ENCODE measurements around the gene TCF7L1. TPM values are rescaled to one million over a fixed set of nuclear protein-coding genes. Genes with fewer than 3 reads are reported as not detected.

Gene TCF7L1
- total RNA-seq, 1 donor from 2014 or later = 30.8 TPM

DNA sequence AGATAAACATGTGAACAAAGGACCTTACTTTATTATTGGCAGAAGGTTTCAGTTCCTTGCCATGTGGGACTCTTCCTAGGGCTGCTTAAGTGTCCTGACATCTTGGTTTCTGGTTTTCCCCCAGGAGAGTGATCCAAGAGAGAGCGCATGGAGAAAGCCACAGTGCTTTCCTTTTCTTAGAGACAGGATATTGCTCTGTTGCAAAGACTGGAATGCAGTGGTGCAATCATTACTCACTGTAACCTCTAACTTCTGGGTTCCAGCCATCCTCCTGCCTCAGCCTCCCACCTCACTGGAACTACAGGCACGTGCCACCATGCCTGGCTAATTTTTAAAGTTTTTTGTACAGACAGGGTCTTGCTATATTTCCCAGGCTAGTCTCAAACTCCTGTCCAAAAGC is 38.1 kb upstream of the TCF7L1 start:
- no peak overlapping the region for H2AFZ ChIP-seq (ENCODE audit: low read depth, low read length)
- no peak overlapping the region for H3K9ac ChIP-seq (ENCODE audit: low read length)
- Mint-ChIP-seq H3K4me3 (ENCODE audit: unreplicated experiment) (no peak overlapping the region), H3K27ac (ENCODE audit: unreplicated experiment) (no peak overlapping the region), H3K9me3 (ENCODE audit: unreplicated experiment) (peaks cover 11% of the 10 kb centered on the region), H3K27me3 (ENCODE audit: low read depth, unreplicated experiment) (peaks cover 4% of the 10 kb centered on the region), H3K4me1 (ENCODE audit: low read depth, unreplicated experiment) (no peaks in the 10 kb centered on the region), H3K36me3 (ENCODE audit: low read depth, unreplicated experiment) (no peaks in the 10 kb centered on the region)
- H3K4me3 ChIP-seq (ENCODE audit: insufficient read depth, low read depth, low read length) = no peak overlapping the region
- H3K9me3 ChIP-seq (ENCODE audit: insufficient read depth, low read depth, low read length) = no peaks in the 10 kb centered on the region
- no peaks in the 10 kb centered on the region for H3K79me2 ChIP-seq (ENCODE audit: insufficient read depth, low read length)
- no peaks in the 10 kb centered on the region for H4K20me1 ChIP-seq (ENCODE audit: insufficient read depth, low read length)
- FAIRE-seq (no peak), DNase-seq (ENCODE audit: low read depth) (peak; percentile 6)
- no peak overlapping the region for H3K4me2 ChIP-seq (ENCODE audit: low read length)
- H3K27ac ChIP-seq (ENCODE audit: low read depth, low read length) = no peak overlapping the region
- no peaks in the 10 kb centered on the region for H3K4me1 ChIP-seq (ENCODE audit: insufficient read depth, low read length)
- H3K27me3 ChIP-seq (ENCODE audit: insufficient read depth, low read length) = peaks cover 6% of the 10 kb centered on the region
- TF ChIP-seq CTCF (IDR thresholded peaks at IDR 0.05; ENCODE audit: insufficient read depth, low read depth, low read length) (no peak), EZH2 (IDR thresholded peaks at IDR 0.05; ENCODE audit: insufficient read depth, low read length) (no peak)
- H3K36me3 ChIP-seq (ENCODE audit: insufficient read depth, low read length) = no peaks in the 10 kb centered on the region

- H3K4me1 ChIP-seq (ENCODE audit: insufficient read depth, low read length) = no peaks in the 10 kb centered on the region
- H2AFZ ChIP-seq (ENCODE audit: low read depth, low read length) = no peak overlapping the region
- H3K4me2 ChIP-seq (ENCODE audit: low read length) = no peak overlapping the region
- peaks cover 5% of the 10 kb centered on the region for H3K27me3 ChIP-seq (ENCODE audit: insufficient read depth, low read length)
- peaks cover 11% of the 10 kb centered on the region for H3K9me3 Mint-ChIP-seq (ENCODE audit: unreplicated experiment)
- H3K9me3 ChIP-seq (ENCODE audit: insufficient read depth, low read depth, low read length) = no peaks in the 10 kb centered on the region
- H3K36me3 Mint-ChIP-seq (ENCODE audit: low read depth, unreplicated experiment) = no peaks in the 10 kb centered on the region
- no peak for DNase-seq (ENCODE audit: low read depth)
- no peak overlapping the region for H3K4me3 ChIP-seq (ENCODE audit: insufficient read depth, low read depth, low read length)
- H3K27me3 Mint-ChIP-seq (ENCODE audit: low read depth, unreplicated experiment) = no peaks in the 10 kb centered on the region
- FAIRE-seq = no peak
- no peaks in the 10 kb centered on the region for H3K79me2 ChIP-seq (ENCODE audit: insufficient read depth, low read length)
- H3K27ac ChIP-seq (ENCODE audit: low read depth, low read length) = no peak overlapping the region
- H3K4me1 Mint-ChIP-seq (ENCODE audit: low read depth, unreplicated experiment) = no peaks in the 10 kb centered on the region
- H3K27ac Mint-ChIP-seq (ENCODE audit: unreplicated experiment) = no peak overlapping the region
- H3K36me3 ChIP-seq (ENCODE audit: insufficient read depth, low read length) = no peaks in the 10 kb centered on the region
- no peak for TF ChIP-seq CTCF (IDR thresholded peaks at IDR 0.05; ENCODE audit: insufficient read depth, low read depth, low read length)
- no peak for TF ChIP-seq EZH2 (IDR thresholded peaks at IDR 0.05; ENCODE audit: insufficient read depth, low read length)
- H4K20me1 ChIP-seq (ENCODE audit: insufficient read depth, low read length) = no peaks in the 10 kb centered on the region
- no peak overlapping the region for H3K4me3 Mint-ChIP-seq (ENCODE audit: unreplicated experiment)
- H3K9ac ChIP-seq (ENCODE audit: low read length) = no peak overlapping the region
Observed at GRCh38 chr2:85096616-85097015, 36.6 kb upstream of the TCF7L1 start.

- no peak overlapping the region for H3K27ac Mint-ChIP-seq (ENCODE audit: unreplicated experiment)
- Histone ChIP-seq H4K20me1 (ENCODE audit: insufficient read depth, low read length) (no peaks in the 10 kb centered on the region), H3K79me2 (ENCODE audit: insufficient read depth, low read length) (no peaks in the 10 kb centered on the region), H3K27me3 (ENCODE audit: insufficient read depth, low read length) (peaks cover 2% of the 10 kb centered on the region), H3K27ac (ENCODE audit: low read depth, low read length) (no peak overlapping the region), H3K9me3 (ENCODE audit: insufficient read depth, low read depth, low read length) (no peaks in the 10 kb centered on the region), H3K4me3 (ENCODE audit: insufficient read depth, low read depth, low read length) (no peak overlapping the region), H3K36me3 (ENCODE audit: insufficient read depth, low read length) (no peaks in the 10 kb centered on the region), H2AFZ (ENCODE audit: low read depth, low read length) (no peak overlapping the region), H3K4me2 (ENCODE audit: low read length) (no peak overlapping the region), H3K4me1 (ENCODE audit: insufficient read depth, low read length) (no peaks in the 10 kb centered on the region), H3K9ac (ENCODE audit: low read length) (no peak overlapping the region)
- H3K4me1 Mint-ChIP-seq (ENCODE audit: low read depth, unreplicated experiment) = peaks cover 2% of the 10 kb centered on the region
- H3K36me3 Mint-ChIP-seq (ENCODE audit: low read depth, unreplicated experiment) = no peaks in the 10 kb centered on the region
- DNase-seq (ENCODE audit: low read depth) (no peak), FAIRE-seq (no peak)
- no peaks in the 10 kb centered on the region for H3K9me3 Mint-ChIP-seq (ENCODE audit: unreplicated experiment)
- no peak for TF ChIP-seq EZH2 (IDR thresholded peaks at IDR 0.05; ENCODE audit: insufficient read depth, low read length)
- TF ChIP-seq CTCF (IDR thresholded peaks at IDR 0.05; ENCODE audit: insufficient read depth, low read depth, low read length) = no peak
- no peak overlapping the region for H3K4me3 Mint-ChIP-seq (ENCODE audit: unreplicated experiment)
- H3K27me3 Mint-ChIP-seq (ENCODE audit: low read depth, unreplicated experiment) = peaks cover 2% of the 10 kb centered on the region
Observed at GRCh38 chr2:85104228-85104627, 29.0 kb upstream of the TCF7L1 start.

All from astrocyte (in vitro differentiated cells and primary cell).